ENCODE results near the gene LY6G6F. TPM values are rescaled to one million over a fixed set of nuclear protein-coding genes. Genes with fewer than 3 reads are reported as not detected.

The LY6G6F gene
- total RNA-seq, 4 donors from 2014 or later, result not detected

- in situ Hi-C loops (cut with MboI; ENCODE audit: low pct_ligation_motif_present in 1 of 4, low pct_unique_long_range_greater_than_20kb in 1 of 4, low sequenced_read_pairs in 3 of 4), result no loop called here
- Histone ChIP-seq H3K4me1 (peaks cover 17 to 63% (median 39%) of the 10 kb centered on the region in 4 donors), H3K27me3 (no peaks in the 10 kb centered on the region), H3K36me3 (peaks cover 0 to 27% (median 13%) of the 10 kb centered on the region in 4 donors), H3K4me3 (peak within 1 kb of the TSS; percentile 58 to 79 (median 73)), H3K9me3 (no peaks in the 10 kb centered on the region), H3K27ac (peak within 1 kb of the TSS; percentile 94 to 99 (median 96))
- no peak for TF ChIP-seq POLR2A (IDR thresholded peaks at IDR 0.05)
- TF ChIP-seq CTCF (IDR thresholded peaks at IDR 0.05), result peak in 3 of 5 experiments; percentile 42 to 78 (median 51)
- no peak for TF ChIP-seq POLR2AphosphoS5 (IDR thresholded peaks at IDR 0.05)
- TF ChIP-seq EP300 (IDR thresholded peaks at IDR 0.05; ENCODE audit: low read depth), result no peak
- 0 to 25% methylated on average over 2 to 36 of the region's 36 CpGs for WGBS, 2 donors (ENCODE audit: low coverage in 1 of 2)
- DNase-seq, result peak; percentile 33
- intact Hi-C loops (cut with DNase I; ENCODE audit: low total_unique reads), result loop anchor here (5.0 kb wide), 1 partner anchor 103 kb away; no protein-coding TSS in a partner anchor
Measured at GRCh38 chr6:31728767-31729514, 22.3 kb downstream of the LY6G6F start, which contains the start of gene DDAH2. DDAH2 (minus strand) TSS chr6:31729299; CDS start chr6:31729161, 138 bp downstream.

GRCh38 chr6:31729515-31729978 lies 22.9 kb downstream of the LY6G6F start:
- H3K27ac ChIP-seq, result peak overlapping the region; percentile 94 to 99 (median 96)
- intact Hi-C loops (cut with DNase I; ENCODE audit: low total_unique reads), result loop anchor here (5.0 kb wide), 1 partner anchor 103 kb away; no protein-coding TSS in a partner anchor
- peaks cover 0 to 28% (median 13%) of the 10 kb centered on the region in 4 donors for H3K36me3 ChIP-seq
- H3K4me1 ChIP-seq, result peaks cover 23 to 69% (median 45%) of the 10 kb centered on the region in 4 donors
- in situ Hi-C loops (cut with MboI; ENCODE audit: low pct_ligation_motif_present in 1 of 4, low pct_unique_long_range_greater_than_20kb in 1 of 4, low sequenced_read_pairs in 3 of 4), result no loop called here
- peak overlapping the region; percentile 58 to 79 (median 73) for H3K4me3 ChIP-seq
- peak; percentile 97 for DNase-seq
- H3K9me3 ChIP-seq, result no peaks in the 10 kb centered on the region
- H3K27me3 ChIP-seq, result no peaks in the 10 kb centered on the region
- WGBS, 2 donors (ENCODE audit: low coverage in 1 of 2), result 2% methylated on average over 22 of the region's 29 CpGs; no CpG with 5 or more reads in 1 of the 2 donors
- TF ChIP-seq EP300 (IDR thresholded peaks at IDR 0.05; ENCODE audit: low read depth) (no peak), CTCF (IDR thresholded peaks at IDR 0.05) (peak in 2 of 5 experiments; percentile 46 to 74), POLR2A (IDR thresholded peaks at IDR 0.05) (peak; percentile 79), POLR2AphosphoS5 (IDR thresholded peaks at IDR 0.05) (peak; percentile 86 to 94 (median 89))

- TF ChIP-seq POLR2AphosphoS5 (IDR thresholded peaks at IDR 0.05), result peak in 2 of 3 donors; percentile 63 to 76
- TF ChIP-seq EP300 (IDR thresholded peaks at IDR 0.05; ENCODE audit: low read depth), result no peak
- TF ChIP-seq POLR2A (IDR thresholded peaks at IDR 0.05), result peak; percentile 75
- Histone ChIP-seq H3K36me3 (peaks cover 0 to 28% (median 13%) of the 10 kb centered on the region in 4 donors), H3K27ac (peak overlapping the region; percentile 94 to 99 (median 96)), H3K27me3 (no peaks in the 10 kb centered on the region), H3K9me3 (no peaks in the 10 kb centered on the region), H3K4me3 (peak overlapping the region; percentile 58 to 79 (median 73)), H3K4me1 (peaks cover 23 to 72% (median 48%) of the 10 kb centered on the region in 4 donors)
- DNase-seq, result peak; percentile 90
- in situ Hi-C loops (cut with MboI; ENCODE audit: low pct_ligation_motif_present in 1 of 4, low pct_unique_long_range_greater_than_20kb in 1 of 4, low sequenced_read_pairs in 3 of 4), result loop anchor here in 1 of 4 donors (10.0 kb wide), 1 partner anchor 95 kb away; the partner anchor contains the start of gene HSPA1B
- intact Hi-C loops (cut with DNase I; ENCODE audit: low total_unique reads), result loop anchor here (5.0 kb wide), 1 partner anchor 102 kb away; no protein-coding TSS in a partner anchor
- WGBS, 2 donors (ENCODE audit: low coverage in 1 of 2), result 3 to 38% methylated on average over 2 to 41 of the region's 46 CpGs
Measured at GRCh38 chr6:31729979-31730630, 23.4 kb downstream of the LY6G6F start.

- no peaks in the 10 kb centered on the region for H3K9me3 ChIP-seq
- no peak overlapping the region for H3K4me3 ChIP-seq
- peaks cover 0 to 28% (median 13%) of the 10 kb centered on the region in 4 donors for H3K36me3 ChIP-seq
- H3K27ac ChIP-seq, result peak overlapping the region; percentile 94 to 99 (median 96)
- TF ChIP-seq POLR2A (IDR thresholded peaks at IDR 0.05) (no peak), POLR2AphosphoS5 (IDR thresholded peaks at IDR 0.05) (peak in 1 of 3 donors; percentile 16)
- no peaks in the 10 kb centered on the region for H3K27me3 ChIP-seq
- 80 to 91% methylated on average over 1 to 11 of the region's 11 CpGs for WGBS, 2 donors (ENCODE audit: low coverage in 1 of 2)
- in situ Hi-C loops (cut with MboI; ENCODE audit: low pct_ligation_motif_present in 1 of 4, low pct_unique_long_range_greater_than_20kb in 1 of 4, low sequenced_read_pairs in 3 of 4), result loop anchor here in 1 of 4 donors (10.0 kb wide), 1 partner anchor 94 kb away; the partner anchor contains the start of gene HSPA1B
- H3K4me1 ChIP-seq, result peaks cover 23 to 72% (median 48%) of the 10 kb centered on the region in 4 donors
- no peak for DNase-seq
- intact Hi-C loops (cut with DNase I; ENCODE audit: low total_unique reads), result no loop called here
Measured at GRCh38 chr6:31730631-31731086, 24.0 kb downstream of the LY6G6F start.

All from transverse colon (tissue), 4 donors.